GM12892 (cell line): ENCODE results near the gene SLC9A5.
A peak's percentile ranks its signal among the peaks of the same experiment; 100 is the strongest.

Experiments used
- DNase-seq: peaks from one replicate; pipeline ENCODE4 v3.0.0; 2011; ENCODE audit not compliant: insufficient read length
- FAIRE-seq: peaks from 2 replicates; lab custom pipeline; 2011; peaks lifted over from hg19 to GRCh38; lab: Jason Lieb, UNC
- POLR2A ChIP-seq: IDR thresholded peaks from 2 replicates; pipeline ENCODE4 v1.6.1; 2011; ENCODE audit warnings: low read depth, low read length, control low read depth
- POLR2AphosphoS5 ChIP-seq: IDR thresholded peaks from 2 replicates; pipeline ENCODE4 v1.6.1; 2011; ENCODE audit warnings: low read depth, low read length, control low read depth
- TAF1 ChIP-seq: IDR thresholded peaks from 2 replicates; pipeline ENCODE4 v1.6.1; 2011; ENCODE audit warnings: low read depth, mild to moderate bottlenecking, control low read depth, low read length, borderline replicate concordance

Gene SLC9A5

DNA sequence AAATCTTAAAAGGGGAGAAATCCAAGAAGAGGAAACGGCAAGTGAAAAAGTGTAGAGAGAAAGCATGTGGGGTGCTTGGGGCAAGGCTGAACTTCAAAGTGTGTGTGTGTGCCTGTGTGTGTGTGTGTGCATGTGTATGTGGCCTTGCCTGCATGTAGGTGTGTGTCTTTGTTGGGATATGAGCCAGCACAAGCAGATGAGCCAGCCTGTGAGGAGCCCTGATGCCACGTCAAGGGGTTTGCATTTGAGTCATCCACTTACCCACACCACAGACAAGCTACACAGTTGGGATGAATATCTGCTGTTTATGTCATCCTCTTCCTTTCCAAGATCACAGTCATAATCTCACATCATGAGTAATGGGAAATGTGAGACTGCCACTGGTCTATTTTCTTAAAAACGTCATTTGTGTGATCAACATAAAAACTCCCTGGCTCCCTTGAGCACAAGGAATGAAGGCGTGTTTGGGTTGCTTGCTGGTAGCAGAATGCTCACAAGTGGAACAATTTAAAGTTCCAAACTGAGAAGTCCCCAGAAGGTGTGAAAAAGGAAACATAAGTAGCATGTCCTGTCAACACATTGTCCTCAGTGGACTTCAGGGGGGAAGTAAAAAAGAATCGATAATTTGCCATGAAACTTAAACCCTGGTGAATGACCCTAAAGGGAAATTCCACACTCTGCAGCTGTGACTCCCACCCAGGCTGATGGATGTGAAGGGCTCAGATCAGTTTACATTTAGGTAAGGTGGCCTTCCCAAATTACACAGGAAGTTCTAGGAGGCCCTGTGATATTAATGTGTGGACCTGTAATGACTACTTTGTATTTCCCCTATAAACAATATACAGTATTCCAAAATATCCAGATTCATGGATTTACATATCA, 63.1 kb downstream of the SLC9A5 start:
- FAIRE-seq (peak; percentile 78), DNase-seq (no peak)
- TF ChIP-seq TAF1 (no peak), POLR2A (no peak), POLR2AphosphoS5 (peak; percentile 28; the same call in 1 of the 2 replicates)

GRCh38 chr16:67312719-67313118, 63.9 kb downstream of the SLC9A5 start:
- FAIRE-seq (no peak), DNase-seq (no peak)

GRCh38 chr16:67317853-67318252, 69.1 kb downstream of the SLC9A5 start:
- no peak for FAIRE-seq
- no peak for DNase-seq
- TF ChIP-seq POLR2AphosphoS5 (no peak), POLR2A (no peak), TAF1 (no peak)

More at GRCh38 chr16:67312719-67313118, 63.9 kb downstream of the SLC9A5 start:
- no peak for TF ChIP-seq POLR2AphosphoS5
- no peak for TF ChIP-seq POLR2A
- TF ChIP-seq TAF1, result no peak
